GM12891 (cell line): ENCODE measurements around the gene RNF152.
A peak's percentile ranks its signal among the peaks of the same experiment; 100 is the strongest.

ENCODE experiments used
- DNase-seq: peaks from one replicate; pipeline ENCODE4 v3.0.0; 2011; ENCODE audit warnings: low spot score; ENCODE audit not compliant: insufficient read length
- FAIRE-seq: peaks from 2 replicates; lab custom pipeline; 2011; peaks lifted over from hg19 to GRCh38; lab: Jason Lieb, UNC
- PAX5 ChIP-seq: IDR thresholded peaks from 2 replicates; pipeline ENCODE4 v1.6.1; 2011; ENCODE audit warnings: low read length, moderate library complexity, mild to moderate bottlenecking; ENCODE audit not compliant: insufficient read depth, severe bottlenecking
- POLR2A ChIP-seq: IDR thresholded peaks from 2 replicates; pipeline ENCODE4 v1.6.1; 2011; ENCODE audit warnings: low read depth, low read length, control low read depth
- POLR2AphosphoS5 ChIP-seq: IDR thresholded peaks from 2 replicates; pipeline ENCODE4 v1.6.1; 2011; ENCODE audit warnings: low read depth, low read length, control low read depth
- POU2F2 ChIP-seq: IDR thresholded peaks from 2 replicates; pipeline ENCODE4 v1.6.1; 2011; ENCODE audit warnings: low read depth, mild to moderate bottlenecking, control low read depth, low read length, moderate library complexity
- SPI1 ChIP-seq: IDR thresholded peaks from 2 replicates; pipeline ENCODE4 v1.6.1; 2011; ENCODE audit warnings: low read depth, low read length, control low read depth
- TAF1 ChIP-seq: IDR thresholded peaks from 2 replicates; pipeline ENCODE4 v1.6.1; 2011; ENCODE audit warnings: low read depth, low read length, control low read depth

Gene RNF152

GRCh38 chr18:61842146-61842545 is 50.7 kb downstream of the RNF152 start:
- TF ChIP-seq POLR2A: no peak
- TF ChIP-seq POU2F2: no peak
- TF ChIP-seq SPI1: no peak
- no peak for TF ChIP-seq PAX5
- TF ChIP-seq POLR2AphosphoS5: no peak
- TF ChIP-seq TAF1: no peak
- FAIRE-seq: no peak
- DNase-seq: no peak

GRCh38 chr18:61841706-61842105 is 51.1 kb downstream of the RNF152 start:
- TF ChIP-seq TAF1 (no peak), PAX5 (no peak), POLR2A (no peak)
- FAIRE-seq: no peak

GRCh38 chr18:61840324-61840723 is 52.5 kb downstream of the RNF152 start:
- TF ChIP-seq TAF1: no peak
- no peak for TF ChIP-seq POLR2AphosphoS5
- TF ChIP-seq POLR2A: no peak
- TF ChIP-seq POU2F2: no peak
- no peak for TF ChIP-seq PAX5
- no peak for TF ChIP-seq SPI1
- FAIRE-seq (no peak), DNase-seq (no peak)

More at GRCh38 chr18:61841706-61842105, 51.1 kb downstream of the RNF152 start:
- no peak for DNase-seq

- DNase-seq (no peak), FAIRE-seq (no peak)
- TF ChIP-seq SPI1 (no peak), TAF1 (no peak), POLR2A (no peak), POU2F2 (no peak), POLR2AphosphoS5 (no peak), PAX5 (no peak)
These were observed 54.3 kb downstream of the RNF152 start for GRCh38 chr18:61838521-61838920.

GRCh38 chr18:61833978-61834377 is 58.8 kb downstream of the RNF152 start:
- no peak for DNase-seq
- TF ChIP-seq PAX5: no peak
- no peak for TF ChIP-seq POU2F2
- no peak for TF ChIP-seq POLR2A
- no peak for TF ChIP-seq POLR2AphosphoS5
- TF ChIP-seq TAF1: no peak
- no peak for TF ChIP-seq SPI1
- FAIRE-seq: no peak

GRCh38 chr18:61833387-61833786 is 59.4 kb downstream of the RNF152 start:
- FAIRE-seq (no peak), DNase-seq (no peak)
- TF ChIP-seq SPI1 (peak; percentile 35), POU2F2 (no peak)

- no peak for DNase-seq
- TF ChIP-seq POLR2AphosphoS5 (no peak), PAX5 (no peak), POU2F2 (no peak), POLR2A (no peak), TAF1 (no peak), SPI1 (no peak)
- FAIRE-seq: no peak
These were observed 59.9 kb downstream of the RNF152 start for GRCh38 chr18:61832858-61833257.

- DNase-seq (no peak), FAIRE-seq (no peak)
- TF ChIP-seq PAX5 (no peak), POU2F2 (no peak), SPI1 (no peak), TAF1 (no peak), POLR2AphosphoS5 (no peak), POLR2A (no peak)
These were observed 61.7 kb downstream of the RNF152 start for GRCh38 chr18:61831071-61831470.

- FAIRE-seq: no peak
- TF ChIP-seq POLR2AphosphoS5 (no peak), SPI1 (no peak), POU2F2 (no peak), POLR2A (no peak), PAX5 (no peak), TAF1 (no peak)
- no peak for DNase-seq
These were observed 63.7 kb downstream of the RNF152 start for GRCh38 chr18:61829108-61829507.

GRCh38 chr18:61827591-61827990 is 65.2 kb downstream of the RNF152 start:
- no peak for TF ChIP-seq SPI1
- TF ChIP-seq POLR2A: no peak
- no peak for TF ChIP-seq POLR2AphosphoS5
- FAIRE-seq (no peak), DNase-seq (no peak)

- FAIRE-seq (no peak), DNase-seq (no peak)
- no peak for TF ChIP-seq PAX5
These were observed 67.4 kb downstream of the RNF152 start for GRCh38 chr18:61825386-61825785.
